T-helper 1 cell (primary cell): Measurements from ENCODE around the gene CASP2.

Experiments
- DNase-seq, 5 donors: peaks; one replicate each; pipeline ENCODE4 v3.0.0-alpha.2; 2012 to 2020

Gene CASP2

DNA sequence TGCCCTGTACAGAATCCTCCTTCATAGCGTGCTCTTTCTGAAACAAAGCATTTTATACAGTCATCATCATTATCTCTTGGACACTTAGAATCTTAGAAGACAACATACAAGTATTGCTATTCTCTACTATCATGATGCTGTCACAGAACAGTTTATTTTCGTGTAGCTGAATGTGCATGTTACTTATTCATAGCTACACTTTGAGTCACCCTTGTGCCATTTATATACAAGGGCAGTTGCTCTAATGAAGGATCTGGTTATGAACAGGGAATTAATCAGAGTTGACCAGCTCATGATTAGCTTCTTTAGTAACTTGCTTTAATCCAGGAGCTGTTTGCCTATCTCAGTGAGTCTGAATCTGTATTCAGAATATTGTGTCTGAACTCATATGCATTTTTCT, 11.2 kb downstream of the CASP2 start:
- DNase-seq, result no peak

DNA sequence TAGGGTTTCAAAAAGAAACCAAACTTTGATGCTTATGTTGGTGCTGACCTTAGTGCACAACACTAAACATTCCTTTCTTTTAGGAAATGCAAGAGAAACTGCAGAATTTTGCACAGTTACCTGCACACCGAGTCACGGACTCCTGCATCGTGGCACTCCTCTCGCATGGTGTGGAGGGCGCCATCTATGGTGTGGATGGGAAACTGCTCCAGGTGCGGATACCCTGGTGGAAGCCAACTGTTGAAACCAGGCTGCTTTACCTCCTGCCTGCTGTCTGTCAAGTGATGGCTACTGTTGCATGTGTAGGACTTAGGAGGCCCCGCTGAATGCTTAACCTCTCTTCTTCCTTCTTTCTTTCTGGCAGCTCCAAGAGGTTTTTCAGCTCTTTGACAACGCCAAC, 11.7 kb downstream of the CASP2 start:
- peak; percentile 24 to 61 (median 46) for DNase-seq

DNA sequence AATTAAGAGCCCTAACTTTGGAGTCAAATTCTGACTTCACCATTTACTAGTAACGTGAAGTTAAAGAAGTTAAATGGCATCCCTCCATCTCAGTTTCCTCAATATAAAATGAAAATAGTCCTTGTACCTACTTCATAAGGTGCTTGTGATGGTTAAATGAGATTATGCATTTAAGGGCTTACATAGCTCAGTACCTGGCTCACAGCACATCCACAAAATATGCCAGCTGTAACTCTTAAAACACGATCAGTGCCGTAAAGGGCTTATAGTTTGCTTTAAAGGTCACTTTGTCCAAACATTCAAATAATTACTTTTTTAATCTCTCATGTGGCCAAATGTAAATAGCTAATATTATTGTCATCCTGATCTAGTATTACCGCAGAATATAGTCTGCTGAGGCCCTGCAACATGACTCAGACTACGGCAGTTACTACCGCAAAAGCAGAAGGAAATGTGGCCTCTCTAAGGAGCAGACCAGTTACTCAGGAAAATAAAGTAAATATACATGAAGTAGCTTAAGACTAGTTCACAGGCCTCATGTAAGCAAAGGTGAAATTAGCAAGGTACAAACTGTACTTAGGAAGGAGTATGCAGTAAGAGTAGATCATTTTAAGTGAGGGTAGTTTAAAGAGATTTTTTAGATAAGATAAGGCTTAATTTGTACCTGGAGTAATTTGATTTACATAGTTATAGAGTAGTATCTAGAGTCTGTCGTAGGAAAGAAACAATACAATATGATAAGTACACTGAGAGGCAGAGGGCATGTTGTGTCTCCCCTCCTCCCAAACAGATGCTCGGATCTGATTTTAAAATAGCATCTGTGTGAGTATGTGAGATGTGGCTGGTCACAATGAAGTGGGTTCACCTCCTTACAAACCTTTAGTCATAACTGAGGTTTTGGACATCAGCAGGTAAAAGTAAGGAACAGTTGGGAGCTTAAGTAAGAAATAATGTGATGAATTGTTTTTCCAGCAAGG, 13.1 kb downstream of the CASP2 start:
- DNase-seq, result no peak

DNA sequence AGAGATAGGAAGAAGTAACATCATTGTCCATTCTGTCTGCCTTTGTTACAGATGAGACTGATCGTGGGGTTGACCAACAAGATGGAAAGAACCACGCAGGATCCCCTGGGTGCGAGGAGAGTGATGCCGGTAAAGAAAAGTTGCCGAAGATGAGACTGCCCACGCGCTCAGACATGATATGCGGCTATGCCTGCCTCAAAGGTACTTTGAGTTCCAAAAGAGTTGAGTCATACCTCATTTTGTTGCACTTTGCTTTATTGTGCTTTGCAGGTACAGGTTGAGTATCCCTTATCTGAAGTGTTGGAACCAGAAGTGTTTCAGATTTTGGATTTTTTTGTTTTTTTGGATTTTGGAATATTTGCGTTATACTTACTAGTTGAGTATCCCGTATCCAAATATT, 15.6 kb downstream of the CASP2 start:
- DNase-seq, result no peak

DNA sequence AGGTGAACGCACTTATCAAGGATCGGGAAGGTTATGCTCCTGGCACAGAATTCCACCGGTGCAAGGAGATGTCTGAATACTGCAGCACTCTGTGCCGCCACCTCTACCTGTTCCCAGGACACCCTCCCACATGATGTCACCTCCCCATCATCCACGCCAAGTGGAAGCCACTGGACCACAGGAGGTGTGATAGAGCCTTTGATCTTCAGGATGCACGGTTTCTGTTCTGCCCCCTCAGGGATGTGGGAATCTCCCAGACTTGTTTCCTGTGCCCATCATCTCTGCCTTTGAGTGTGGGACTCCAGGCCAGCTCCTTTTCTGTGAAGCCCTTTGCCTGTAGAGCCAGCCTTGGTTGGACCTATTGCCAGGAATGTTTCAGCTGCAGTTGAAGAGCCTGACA, 16.8 kb downstream of the CASP2 start:
- DNase-seq, result no peak

DNA sequence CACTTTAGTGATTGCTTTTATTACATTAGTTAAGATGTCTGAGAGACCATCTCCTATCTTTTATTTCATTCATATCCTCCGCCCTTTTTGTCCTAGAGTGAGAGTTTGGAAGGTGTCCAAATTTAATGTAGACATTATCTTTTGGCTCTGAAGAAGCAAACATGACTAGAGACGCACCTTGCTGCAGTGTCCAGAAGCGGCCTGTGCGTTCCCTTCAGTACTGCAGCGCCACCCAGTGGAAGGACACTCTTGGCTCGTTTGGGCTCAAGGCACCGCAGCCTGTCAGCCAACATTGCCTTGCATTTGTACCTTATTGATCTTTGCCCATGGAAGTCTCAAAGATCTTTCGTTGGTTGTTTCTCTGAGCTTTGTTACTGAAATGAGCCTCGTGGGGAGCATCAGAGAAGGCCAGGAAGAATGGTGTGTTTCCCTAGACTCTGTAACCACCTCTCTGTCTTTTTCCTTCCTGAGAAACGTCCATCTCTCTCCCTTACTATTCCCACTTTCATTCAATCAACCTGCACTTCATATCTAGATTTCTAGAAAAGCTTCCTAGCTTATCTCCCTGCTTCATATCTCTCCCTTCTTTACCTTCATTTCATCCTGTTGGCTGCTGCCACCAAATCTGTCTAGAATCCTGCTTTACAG, 17.4 kb downstream of the CASP2 start:
- DNase-seq, result peak; percentile 32 to 62 (median 51)

DNA sequence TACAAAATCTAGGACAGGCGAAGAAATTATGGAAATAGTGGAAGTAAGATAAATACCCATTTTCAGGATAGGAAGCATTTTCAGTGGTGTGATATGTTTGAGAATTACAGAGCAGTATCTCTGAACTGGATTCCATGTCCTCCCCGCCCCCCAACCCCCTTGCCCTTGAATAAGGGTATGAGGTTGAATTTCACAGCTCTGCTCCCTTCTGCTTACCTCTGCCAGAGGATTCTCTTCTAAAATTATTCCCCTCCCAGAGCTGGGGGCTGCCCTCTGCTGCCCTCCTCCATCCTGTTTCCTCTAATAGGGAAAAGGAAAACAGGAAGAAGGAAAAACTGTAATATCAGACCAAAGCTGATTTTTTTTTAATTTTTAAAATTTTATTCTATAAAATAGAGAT, 20.5 kb downstream of the CASP2 start:
- DNase-seq, result no peak

DNA sequence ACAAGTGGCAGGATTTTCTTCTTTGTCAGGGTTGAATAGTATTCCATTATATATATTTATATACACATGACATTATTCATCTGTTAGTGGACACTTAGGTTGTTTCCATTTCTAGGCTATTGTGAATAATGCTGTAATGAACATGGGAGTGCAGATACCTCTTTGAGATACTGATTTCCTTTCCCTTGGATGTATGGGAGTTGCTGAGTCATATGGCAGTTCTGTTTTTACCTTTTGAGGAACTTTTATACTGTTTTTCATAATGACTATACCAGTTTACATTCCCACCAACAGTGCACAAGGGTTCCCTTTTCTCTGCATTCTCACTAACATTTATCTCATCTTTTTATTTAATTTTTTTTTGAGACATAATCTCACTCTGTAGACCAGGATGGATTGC, 26.0 kb downstream of the CASP2 start:
- DNase-seq, result no peak

DNA sequence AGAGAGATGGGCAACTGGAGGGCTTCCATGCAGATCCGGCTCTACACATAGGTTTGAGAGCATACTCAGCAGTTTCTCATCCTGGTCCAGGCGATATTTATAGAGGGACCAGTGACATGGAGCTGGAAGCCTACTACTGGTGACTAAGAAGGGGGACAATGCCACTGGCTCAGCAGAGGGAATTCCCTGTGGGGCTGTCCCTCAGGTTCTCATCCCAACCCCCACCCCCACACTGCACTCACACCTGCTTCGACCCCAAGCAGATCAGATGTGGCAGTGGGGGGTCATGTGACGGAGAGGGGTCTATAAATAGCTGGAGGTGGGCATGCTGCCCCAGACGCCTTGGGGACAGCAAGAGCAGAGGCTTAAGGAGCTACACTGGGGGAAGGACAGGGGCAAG, 27.6 kb downstream of the CASP2 start, which contains the start of gene CLCN1:
Gene CLCN1, plus strand, starts transcription at position 336 of the 400 bp plus-strand sequence. CDS start 102 bp downstream, outside the sequence.
- no peak for DNase-seq

DNA sequence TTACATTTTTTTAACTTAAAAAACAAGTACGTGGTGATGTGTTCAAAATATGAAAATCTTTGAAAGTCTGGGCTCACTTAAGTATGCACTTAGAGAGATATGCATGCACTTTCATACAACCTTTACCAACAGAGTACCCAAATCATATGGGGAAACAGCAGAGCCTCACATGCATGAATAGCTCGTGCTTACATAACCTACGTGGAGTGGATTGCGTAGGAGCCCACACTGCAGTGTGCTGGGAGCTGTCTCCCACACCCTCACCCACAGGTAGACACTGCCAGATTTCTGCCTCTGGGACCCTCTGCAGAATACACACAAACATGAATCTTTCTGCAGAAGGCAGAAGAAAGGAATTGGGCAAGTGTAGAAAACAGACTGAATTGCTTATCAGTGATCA, 28.3 kb downstream of the CASP2 start:
- DNase-seq, result no peak

DNA sequence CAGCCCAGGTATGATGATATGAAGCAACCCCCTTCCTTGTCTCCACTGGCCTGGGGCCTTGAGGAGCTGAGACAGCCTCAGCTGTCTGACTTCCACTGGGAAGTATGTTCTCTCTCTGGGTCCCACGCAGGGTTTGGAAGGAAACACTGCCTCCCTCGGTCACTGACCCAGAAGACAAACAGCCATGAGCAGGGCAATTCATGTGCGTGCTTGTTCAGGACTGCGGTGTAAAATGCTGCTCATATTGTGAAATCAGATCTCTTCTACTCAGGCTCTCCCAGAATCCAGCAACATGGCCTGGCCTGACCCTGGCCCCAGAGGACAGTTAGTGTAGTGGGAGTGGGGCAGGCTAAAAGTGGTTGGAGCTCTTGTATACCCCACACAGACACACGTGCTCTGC, 30.5 kb downstream of the CASP2 start:
- DNase-seq, result no peak

DNA sequence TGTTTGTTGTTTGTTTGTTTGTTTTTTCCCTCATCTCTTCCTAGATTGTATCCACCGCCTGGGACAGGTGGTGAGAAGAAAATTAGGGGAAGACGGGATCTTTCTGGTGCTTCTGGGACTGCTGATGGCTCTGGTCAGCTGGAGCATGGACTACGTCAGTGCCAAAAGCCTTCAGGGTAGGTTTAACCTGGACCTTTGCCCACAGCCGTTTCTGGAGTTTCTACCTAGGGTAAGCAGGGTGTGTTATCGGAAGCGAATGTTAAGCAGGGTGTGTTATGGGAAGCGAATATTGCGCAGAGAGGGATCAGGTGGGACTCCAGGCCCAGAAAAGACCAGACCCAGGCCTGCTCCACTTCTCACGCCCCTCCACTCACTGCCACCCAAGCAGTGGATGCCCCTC, 32.5 kb downstream of the CASP2 start:
- no peak for DNase-seq

DNA sequence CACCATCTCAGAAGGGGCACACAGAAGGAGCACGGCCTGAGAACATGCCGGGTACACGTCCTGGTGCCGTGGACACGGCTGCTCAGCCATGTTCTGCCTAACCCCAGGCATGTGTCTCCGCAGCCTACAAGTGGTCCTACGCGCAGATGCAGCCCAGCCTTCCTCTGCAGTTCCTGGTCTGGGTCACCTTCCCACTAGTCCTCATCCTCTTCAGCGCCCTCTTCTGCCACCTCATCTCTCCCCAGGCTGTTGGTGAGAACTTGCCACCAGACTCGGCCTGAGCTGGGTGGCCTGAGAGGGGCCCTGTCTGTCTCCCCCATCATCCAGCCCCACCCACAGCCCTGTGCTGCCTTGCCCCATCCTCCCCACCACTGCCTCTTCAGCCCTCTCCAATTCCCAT, 33.1 kb downstream of the CASP2 start:
- no peak for DNase-seq

DNA sequence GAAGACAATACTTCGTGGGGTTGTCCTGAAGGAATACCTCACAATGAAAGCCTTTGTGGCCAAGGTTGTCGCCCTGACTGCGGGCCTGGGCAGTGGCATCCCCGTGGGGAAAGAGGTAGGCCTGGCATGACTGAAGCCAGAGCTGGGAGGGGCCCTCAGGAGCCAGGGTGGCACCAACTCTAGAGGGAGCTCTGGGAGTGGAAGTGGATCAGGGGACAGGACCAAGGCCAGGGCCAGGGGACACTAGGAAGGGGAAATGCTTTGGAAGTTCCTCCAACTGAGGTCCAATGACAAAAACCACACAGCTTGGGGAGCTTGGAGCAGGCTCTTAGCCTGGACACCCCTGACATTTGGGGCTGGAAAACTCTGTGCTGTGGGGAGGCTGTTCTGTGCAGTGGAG, 33.6 kb downstream of the CASP2 start:
- no peak for DNase-seq

DNA sequence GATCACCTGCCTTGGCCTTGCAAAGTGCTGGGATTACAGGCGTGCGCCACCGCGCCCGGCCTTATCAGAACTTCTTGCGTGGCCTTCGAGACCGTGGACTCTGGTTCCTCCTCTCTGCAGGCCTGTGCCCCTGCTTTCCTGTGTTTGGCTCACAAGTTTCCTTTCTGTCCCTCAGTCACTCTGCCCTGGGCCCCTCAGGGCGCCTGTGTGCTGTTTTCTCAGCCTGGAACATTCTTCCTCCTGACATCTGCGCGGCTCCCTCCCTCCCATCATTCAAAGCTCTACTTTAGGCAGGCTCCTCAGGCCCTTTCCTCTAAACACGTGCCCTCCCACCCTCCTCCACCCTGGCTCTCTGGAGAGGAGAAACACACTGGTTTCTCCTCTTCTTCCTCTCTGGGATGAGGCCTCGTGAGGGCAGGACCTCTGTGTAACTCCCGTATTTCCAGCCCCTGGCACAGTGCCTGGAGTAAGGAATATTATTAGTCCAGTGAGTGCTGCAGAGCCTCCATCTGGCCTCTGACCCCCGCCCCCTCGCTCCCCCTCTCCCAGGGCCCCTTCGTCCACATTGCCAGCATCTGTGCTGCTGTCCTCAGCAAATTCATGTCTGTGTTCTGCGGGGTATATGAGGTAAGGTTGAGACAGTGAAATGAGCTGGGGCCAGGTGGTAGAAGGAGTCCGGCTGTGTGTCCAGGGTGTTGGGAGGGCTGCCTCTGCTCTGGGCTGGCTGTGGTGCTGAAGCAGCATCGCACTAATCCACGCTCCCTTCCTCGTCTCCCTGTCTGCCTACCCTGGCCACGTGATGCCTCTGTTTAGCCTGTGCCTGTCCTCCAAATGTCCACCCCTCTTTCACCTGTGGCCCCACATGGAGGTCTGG, 34.8 kb downstream of the CASP2 start:
- no peak for DNase-seq

DNA sequence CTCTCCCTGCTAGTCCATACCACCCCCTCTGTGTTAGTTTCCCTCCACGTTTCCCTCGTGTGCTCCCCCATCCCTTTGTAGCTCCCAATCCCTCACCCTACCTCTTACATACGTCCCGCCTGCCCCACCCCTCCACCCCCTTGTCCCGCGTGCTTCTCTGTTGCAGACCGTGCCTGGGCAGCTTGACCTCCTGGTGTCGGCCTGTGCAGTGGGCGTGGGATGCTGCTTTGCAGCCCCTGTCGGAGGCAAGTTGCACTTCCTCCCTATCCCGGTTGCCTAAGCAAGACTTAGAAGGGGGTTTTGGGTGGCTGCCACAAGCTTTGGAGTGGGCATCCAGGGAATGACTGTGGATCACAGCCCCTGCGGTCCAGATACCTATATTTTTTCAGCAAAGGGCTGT, 35.5 kb downstream of the CASP2 start:
- no peak for DNase-seq

DNA sequence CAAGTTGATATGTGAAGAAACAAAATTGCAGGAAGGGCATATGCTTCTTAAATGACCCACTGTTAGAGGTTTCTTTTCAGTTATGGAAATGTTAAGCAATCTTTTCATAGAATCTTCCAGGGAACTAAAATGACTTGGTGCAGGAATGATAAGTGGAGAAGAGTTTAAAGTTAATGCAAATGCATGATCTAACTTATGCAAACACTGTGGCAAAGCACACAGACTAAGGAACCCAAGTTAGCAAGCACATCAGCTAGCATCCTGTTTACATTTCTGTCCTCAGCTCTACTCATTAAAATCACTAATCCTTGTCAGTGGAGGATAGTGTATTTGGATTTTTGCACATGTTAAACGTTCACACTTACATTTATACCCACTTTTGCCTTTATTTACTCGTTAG, 37.1 kb downstream of the CASP2 start:
- DNase-seq, result no peak

DNA sequence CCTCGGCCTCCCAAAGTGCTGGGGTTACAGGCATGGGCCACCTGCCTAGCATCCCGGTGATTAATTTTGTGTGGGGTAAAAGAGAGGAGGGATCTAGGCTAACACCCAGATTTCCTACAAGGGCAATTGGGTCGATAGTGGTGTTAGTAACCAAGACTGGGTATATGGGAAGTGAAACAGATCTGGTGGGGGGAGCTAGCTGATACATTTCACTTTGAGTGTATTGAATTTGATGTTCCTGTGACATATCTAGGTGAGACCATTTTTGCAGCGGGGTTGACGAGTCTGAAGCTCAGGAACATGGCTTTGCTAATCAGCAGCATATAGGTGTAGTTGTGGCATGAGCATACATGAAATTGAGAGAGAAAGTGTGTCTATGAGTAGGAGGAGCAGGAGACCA, 39.8 kb downstream of the CASP2 start:
- no peak for DNase-seq

DNA sequence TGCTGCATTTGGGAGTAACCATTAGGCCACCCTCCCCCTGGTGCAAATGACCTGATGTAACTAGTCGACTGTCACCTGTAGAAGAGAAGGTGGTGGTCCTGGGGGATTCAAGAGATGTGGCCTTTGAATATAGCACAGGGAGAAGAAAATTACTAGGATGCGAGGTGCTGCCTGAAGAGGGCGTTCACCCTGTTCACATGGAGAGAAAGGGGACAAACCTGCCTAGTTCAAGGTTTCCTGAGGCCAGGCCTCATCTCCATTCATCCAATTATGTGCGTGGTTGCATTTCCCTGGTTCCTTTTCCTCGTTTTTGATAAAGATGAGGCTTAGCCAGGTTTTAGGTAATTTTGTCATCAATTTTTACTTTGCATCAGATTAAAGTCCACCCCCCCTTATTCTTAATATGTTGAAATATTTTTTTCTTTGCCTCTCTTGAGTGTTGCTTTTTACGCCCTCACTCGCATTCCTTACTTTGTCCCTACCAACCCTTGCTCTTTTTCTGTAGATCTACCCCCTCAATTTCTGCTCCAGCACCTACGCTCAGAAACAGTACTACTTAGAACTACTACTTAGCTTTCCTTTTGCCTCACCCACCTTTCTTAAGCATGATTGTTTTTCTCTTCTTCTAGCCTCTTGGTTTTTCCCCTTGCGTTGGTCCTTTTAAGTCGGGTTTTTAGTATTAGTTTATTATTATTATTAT, 41.5 kb downstream of the CASP2 start:
- no peak for DNase-seq

DNA sequence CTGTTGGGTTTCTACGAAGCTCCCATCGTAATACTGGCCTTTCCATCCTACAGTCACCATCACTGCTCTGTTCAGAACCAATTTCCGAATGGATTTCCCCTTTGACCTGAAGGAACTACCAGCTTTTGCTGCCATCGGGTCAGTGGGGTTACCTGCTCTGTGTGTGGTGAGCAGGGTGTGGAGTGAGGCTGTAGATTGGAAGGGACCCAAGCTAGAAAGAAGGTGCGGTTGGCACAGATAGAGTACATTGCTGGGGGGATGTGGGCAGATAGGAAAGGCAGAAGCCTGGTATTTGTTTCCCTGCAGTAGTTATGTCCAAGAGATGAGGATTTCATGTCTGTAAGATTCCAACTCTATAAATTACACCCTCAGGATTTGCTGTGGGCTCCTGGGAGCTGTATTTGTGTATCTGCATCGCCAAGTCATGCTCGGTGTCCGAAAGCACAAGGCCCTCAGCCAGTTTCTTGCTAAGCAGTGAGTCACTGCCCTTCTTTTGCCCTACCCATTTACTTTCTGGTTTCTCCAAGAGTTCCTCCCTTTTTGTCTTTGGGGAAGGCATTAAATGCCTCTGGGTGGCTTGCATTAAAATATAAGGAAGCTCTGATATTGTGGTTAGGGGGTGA, 43.1 kb downstream of the CASP2 start:
- no peak for DNase-seq

DNA sequence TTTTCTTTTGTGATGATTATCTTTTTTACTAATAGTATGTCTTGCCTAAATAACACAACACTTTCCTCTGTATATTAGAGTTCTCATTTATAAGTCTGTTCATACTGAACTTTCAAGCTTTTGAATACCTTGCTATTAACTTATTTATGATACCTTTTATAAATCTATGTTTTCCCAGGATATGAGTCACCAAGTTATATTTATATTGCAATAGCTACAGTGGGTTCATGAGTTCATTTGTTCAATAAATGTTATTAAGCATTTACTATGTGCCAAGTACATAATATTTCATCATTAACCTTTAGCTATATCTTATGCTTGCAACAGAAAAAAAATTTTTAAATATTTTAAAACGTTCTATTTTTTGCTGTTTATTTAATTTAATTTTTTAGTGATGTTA, 46.1 kb downstream of the CASP2 start:
- no peak for DNase-seq

DNA sequence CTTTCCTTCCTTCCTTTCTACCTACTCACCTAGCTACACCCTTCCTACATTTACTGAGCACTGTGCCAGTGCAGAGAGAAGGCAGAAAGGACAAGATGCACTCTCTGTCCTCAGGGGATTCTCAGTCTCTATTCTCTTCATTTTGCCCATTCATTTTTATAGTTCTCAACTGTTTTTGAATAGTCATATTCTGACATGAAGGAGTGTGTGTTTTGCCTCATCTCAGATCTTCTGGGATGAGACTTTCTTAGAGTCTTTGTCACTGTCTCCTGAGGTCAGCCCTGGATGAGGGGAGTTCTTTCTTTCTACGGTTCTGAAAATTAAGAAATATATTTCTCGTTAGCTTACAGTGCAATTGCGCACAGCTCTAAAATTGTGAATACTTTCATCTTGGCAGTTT, 49.1 kb downstream of the CASP2 start:
- DNase-seq, result no peak
